B cell (primary cell): ENCODE data around the gene WASF3. TPM values are rescaled to one million over a fixed set of nuclear protein-coding genes. Genes with fewer than 3 reads are reported as not detected.

Experiments used
- ATAC-seq: fragments of 200-7000 bp; cut with Tn5 transposase; one replicate; pipeline ENCODE4 v1.10.0; 2021; ENCODE audit warnings: low read depth, mild to moderate bottlenecking, moderate number of reproducible peaks, moderate library complexity
- CTCF ChIA-PET: fragments of 350-600 bp; sonication (Branson Sonifier 250); formaldehyde crosslinking; loops from one replicate; lab custom pipeline; 2021; ENCODE audit warnings: antibody characterized with exemption, inconsistent platforms; lab: Charles Lee
- POLR2A ChIA-PET: fragments of 350-600 bp; sonication (Branson Sonifier 250); formaldehyde crosslinking; loops from one replicate; lab custom pipeline; 2021; ENCODE audit warnings: antibody characterized with exemption; lab: Charles Lee
- DNase-seq: peaks from one replicate; pipeline ENCODE4 v3.0.0; 2013
- H2AFZ ChIP-seq: 2 replicates; pipeline ENCODE4 v1.6.1; 2012; ENCODE audit warnings: mild to moderate bottlenecking, low read depth, low read length; ENCODE audit not compliant: insufficient read depth, poor library complexity, severe bottlenecking
- H3K27ac ChIP-seq, 2 donors: 1 replicate in 1 of 2; 2 replicates in 1 of 2; pipeline ENCODE4 v1.5.1; 2012 to 2013; ENCODE audit warnings: low read length in 2 of 2, mild to moderate bottlenecking in 2 of 2, moderate library complexity in 1 of 2
- H3K27me3 ChIP-seq, 4 experiments: fragments of 200-600 bp in 1 of 4; sonication (generic) in 1 of 4; replicated peaks in 1 of 4; 1 replicate in 2 of 4; 2 replicates in 2 of 4; pipeline versions ENCODE4 v1.6.1 to v1.7.0; 2013 to 2016; ENCODE audit warnings: low read length in 3 of 4, mild to moderate bottlenecking in 2 of 4, mixed read lengths in 1 of 4, moderate library complexity in 1 of 4; ENCODE audit not compliant: insufficient read depth in 4 of 4, control insufficient read depth in 3 of 4; ENCODE audit errors: control extremely low read depth in 1 of 4
- H3K36me3 ChIP-seq, 2 experiments: replicated peaks in 1 of 2; 1 replicate in 1 of 2; 2 replicates in 1 of 2; pipeline versions ENCODE4 v1.6.1 to v1.7.1; 2013; ENCODE audit warnings: low read length in 1 of 2; ENCODE audit not compliant: insufficient read depth in 2 of 2, control insufficient read depth in 1 of 2; ENCODE audit errors: control extremely low read depth in 1 of 2, extremely low read depth in 1 of 2
- H3K4me1 ChIP-seq, 2 donors: fragments of 200-600 bp in 1 of 2; sonication (generic) in 1 of 2; 1 replicate in 1 of 2; 2 replicates in 1 of 2; pipeline versions ENCODE4 v1.5.1 to v1.6.1; 2013 to 2017; ENCODE audit warnings: low read length in 2 of 2; ENCODE audit not compliant: control insufficient read depth in 2 of 2, insufficient read depth in 2 of 2
- H3K4me2 ChIP-seq: replicated peaks from 2 replicates; pipeline ENCODE3; 2012; ENCODE audit warnings: mild to moderate bottlenecking, low read depth, low read length; ENCODE audit not compliant: poor library complexity, severe bottlenecking
- H3K4me3 ChIP-seq, 5 experiments: fragments of 200-600 bp in 1 of 5; sonication (generic) in 1 of 5; 1 replicate in 3 of 5; 2 replicates in 2 of 5; pipeline versions ENCODE4 v1.5.1 to v1.7.0; 2011 to 2016; ENCODE audit warnings: low read length in 4 of 5, mild to moderate bottlenecking in 4 of 5, low read depth in 2 of 5, control low read depth in 1 of 5, moderate library complexity in 1 of 5; ENCODE audit not compliant: insufficient read depth in 1 of 5; ENCODE audit errors: control extremely low read depth in 1 of 5, extremely low read depth in 1 of 5
- H3K79me2 ChIP-seq: fragments of 200-600 bp; sonication (generic); one replicate; pipeline ENCODE4 v1.6.0; 2016; ENCODE audit warnings: low read length; ENCODE audit not compliant: control insufficient read depth, insufficient read depth
- H3K9ac ChIP-seq: fragments of 200-600 bp; sonication (generic); 2 replicates; pipeline ENCODE4 v1.6.1; 2017; ENCODE audit warnings: mild to moderate bottlenecking, low read length, moderate library complexity
- H3K9me3 ChIP-seq, 3 donors: one replicate each; pipeline versions ENCODE4 v1.6.1 to v1.7.1; 2013; ENCODE audit warnings: low read length in 2 of 3; ENCODE audit not compliant: control insufficient read depth in 2 of 3, insufficient read depth in 1 of 3; ENCODE audit errors: control extremely low read depth in 1 of 3
- H4K20me1 ChIP-seq: 2 replicates; pipeline ENCODE4 v1.6.0; 2012; ENCODE audit warnings: mild to moderate bottlenecking, low read length; ENCODE audit not compliant: insufficient read depth, control insufficient read depth, poor library complexity, severe bottlenecking
- H3K27ac Mint-ChIP-seq: one replicate; pipeline ENCODE4 v1.8.0; 2021; ENCODE audit warnings: mixed read lengths
- H3K27me3 Mint-ChIP-seq: one replicate; pipeline ENCODE4 v1.8.0; 2021; ENCODE audit warnings: mixed read lengths
- H3K4me1 Mint-ChIP-seq: one replicate; pipeline ENCODE4 v1.8.0; 2021; ENCODE audit warnings: mixed read lengths
- H3K4me3 Mint-ChIP-seq: one replicate; pipeline ENCODE4 v1.8.0; 2021; ENCODE audit warnings: mixed read lengths
- H3K9me3 Mint-ChIP-seq: one replicate; pipeline ENCODE4 v1.8.0; 2022; ENCODE audit warnings: mixed read lengths; ENCODE audit not compliant: insufficient read depth
- EZH2 ChIP-seq: IDR thresholded peaks from 2 replicates; pipeline ENCODE4 v1.6.1; 2012; ENCODE audit warnings: borderline replicate concordance, low read depth, mild to moderate bottlenecking, moderate library complexity, low read length; ENCODE audit not compliant: insufficient read depth, poor library complexity, severe bottlenecking
- WGBS: methylation state at CpG from one replicate; pipeline ENCODE4 v1.1.5; 2013; ENCODE audit warnings: missing lambda C conversion rate; ENCODE audit not compliant: insufficient coverage; 5-methylcytosine and 5-hydroxymethylcytosine counted together
- intact Hi-C: fragments of 100-400 bp; cut with micrococcal nuclease; formaldehyde crosslinking; loops from one replicate; pipeline ENCODE4 v1.10.0; 2022
- polyA plus RNA-seq: library from polyadenylated mRNA; depleted of rRNA; stranded (reverse); fragments of >200 nt; gene quantifications from 2 replicates; pipeline ENCODE4 v1.2.3, GENCODE V29; 2012
- total RNA-seq, 2 donors: library from RNA; stranded (reverse); fragments of 120-200 nt in 1 of 2; gene quantifications; 1 replicate in 1 of 2; 2 replicates in 1 of 2; pipeline versions ENCODE4 v1.2.3 to v1.2.4, GENCODE V29; 2013 to 2022
- TF ChIP-seq, protein P1 (sequence below): fragments of 200-600 bp; IDR thresholded peaks from one replicate; pipeline ENCODE4 v1.8.0; 2022; ENCODE audit warnings: antibody characterized with exemption, mild to moderate bottlenecking

Gene WASF3
- total and polyA plus RNA-seq, 2 donors (not counting 1 experiment from before 2014, with no cell fraction given): 0.18 to 0.89 TPM

DNA sequence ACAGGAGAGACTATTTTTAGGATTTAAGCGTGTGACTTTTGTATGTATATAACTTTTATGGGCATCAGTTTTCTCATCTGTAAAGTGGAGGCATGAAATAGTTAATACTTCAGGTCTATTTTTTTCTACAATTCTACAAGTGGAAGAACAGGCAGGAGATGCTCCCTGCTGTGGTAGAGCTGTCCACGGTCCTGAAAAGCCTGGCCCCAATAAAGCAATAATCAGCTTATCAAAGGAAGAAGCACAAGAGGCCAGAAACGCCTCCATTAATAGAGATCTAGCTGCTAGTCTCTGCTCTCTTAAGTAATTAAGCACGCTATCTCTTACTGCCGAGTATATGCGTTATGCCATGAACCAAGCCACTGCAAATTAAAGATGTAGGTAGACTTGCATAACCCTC, 28.0 kb upstream of the WASF3 start:
- H3K27ac ChIP-seq: no peak overlapping the region
- no peak overlapping the region for H3K4me3 Mint-ChIP-seq
- WGBS: 8% methylated on average over 1 of the region's 6 CpGs
- H2AFZ ChIP-seq: no peak overlapping the region
- peaks cover 27% of the 10 kb centered on the region for H3K27me3 Mint-ChIP-seq
- H3K9me3 ChIP-seq: no peaks in the 10 kb centered on the region
- no peaks in the 10 kb centered on the region for H3K79me2 ChIP-seq
- H3K4me3 ChIP-seq: no peak overlapping the region
- H3K9me3 Mint-ChIP-seq: no peaks in the 10 kb centered on the region
- H3K4me1 Mint-ChIP-seq: no peaks in the 10 kb centered on the region
- no peak overlapping the region for H3K4me2 ChIP-seq
- peaks cover 0 to 3% (median 0%) of the 10 kb centered on the region in 4 experiments for H3K27me3 ChIP-seq
- ChIA-PET POLR2A (no interaction called here), CTCF (no interaction called here)
- H3K4me1 ChIP-seq: no peaks in the 10 kb centered on the region
- TF ChIP-seq, protein P1, sequence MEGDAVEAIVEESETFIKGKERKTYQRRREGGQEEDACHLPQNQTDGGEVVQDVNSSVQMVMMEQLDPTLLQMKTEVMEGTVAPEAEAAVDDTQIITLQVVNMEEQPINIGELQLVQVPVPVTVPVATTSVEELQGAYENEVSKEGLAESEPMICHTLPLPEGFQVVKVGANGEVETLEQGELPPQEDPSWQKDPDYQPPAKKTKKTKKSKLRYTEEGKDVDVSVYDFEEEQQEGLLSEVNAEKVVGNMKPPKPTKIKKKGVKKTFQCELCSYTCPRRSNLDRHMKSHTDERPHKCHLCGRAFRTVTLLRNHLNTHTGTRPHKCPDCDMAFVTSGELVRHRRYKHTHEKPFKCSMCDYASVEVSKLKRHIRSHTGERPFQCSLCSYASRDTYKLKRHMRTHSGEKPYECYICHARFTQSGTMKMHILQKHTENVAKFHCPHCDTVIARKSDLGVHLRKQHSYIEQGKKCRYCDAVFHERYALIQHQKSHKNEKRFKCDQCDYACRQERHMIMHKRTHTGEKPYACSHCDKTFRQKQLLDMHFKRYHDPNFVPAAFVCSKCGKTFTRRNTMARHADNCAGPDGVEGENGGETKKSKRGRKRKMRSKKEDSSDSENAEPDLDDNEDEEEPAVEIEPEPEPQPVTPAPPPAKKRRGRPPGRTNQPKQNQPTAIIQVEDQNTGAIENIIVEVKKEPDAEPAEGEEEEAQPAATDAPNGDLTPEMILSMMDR: no peak
- TF ChIP-seq EZH2: no peak
- ATAC-seq: no peak
- no peak for DNase-seq
- no peak overlapping the region for H3K9ac ChIP-seq
- intact Hi-C loops: no loop called here
- H3K27ac Mint-ChIP-seq: no peak overlapping the region
- H3K36me3 ChIP-seq: no peaks in the 10 kb centered on the region
- no peaks in the 10 kb centered on the region for H4K20me1 ChIP-seq

DNA sequence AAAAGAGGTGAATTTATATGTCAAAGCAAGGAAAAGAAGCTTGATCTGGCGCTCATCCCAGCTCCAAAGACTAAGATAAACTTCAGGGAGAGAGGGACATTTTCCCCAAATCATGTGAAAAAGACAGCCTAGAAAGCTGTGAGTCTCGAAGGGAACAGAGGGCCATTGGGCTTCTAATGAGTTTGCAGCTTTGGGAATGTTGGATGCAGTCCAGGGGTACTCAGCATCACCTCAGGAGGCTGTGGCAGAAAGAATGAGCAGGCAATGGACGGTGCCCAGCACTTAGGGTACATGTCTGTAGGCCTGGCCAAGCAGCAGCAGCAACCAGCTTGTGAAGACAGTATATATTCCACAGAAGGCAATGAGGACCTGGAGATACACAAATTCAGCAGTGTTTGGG, 25.7 kb upstream of the WASF3 start:
- DNase-seq: no peak
- Histone ChIP-seq H3K9me3 (no peaks in the 10 kb centered on the region), H3K27ac (no peak overlapping the region), H2AFZ (no peak overlapping the region), H3K79me2 (no peaks in the 10 kb centered on the region), H3K36me3 (no peaks in the 10 kb centered on the region), H3K4me2 (no peak overlapping the region), H3K4me3 (no peak overlapping the region), H3K9ac (no peak overlapping the region), H3K27me3 (peaks cover 0 to 3% (median 0%) of the 10 kb centered on the region in 4 experiments), H3K4me1 (no peaks in the 10 kb centered on the region), H4K20me1 (no peaks in the 10 kb centered on the region)
- CTCF ChIA-PET: no interaction called here
- ATAC-seq: no peak
- Mint-ChIP-seq H3K4me3 (no peak overlapping the region), H3K27ac (no peak overlapping the region), H3K4me1 (no peaks in the 10 kb centered on the region), H3K9me3 (no peaks in the 10 kb centered on the region), H3K27me3 (peaks cover 27% of the 10 kb centered on the region)
- WGBS: 61% methylated on average over 2 of the region's 3 CpGs
- POLR2A ChIA-PET: no interaction called here
- intact Hi-C loops: no loop called here
- TF ChIP-seq, protein P1: no peak
- no peak for TF ChIP-seq EZH2
